Measurements from ENCODE around the gene TAF4B. TPM values are rescaled to one million over a fixed set of nuclear protein-coding genes. Genes with fewer than 3 reads are reported as not detected.

TAF4B gene
- total RNA-seq, 1 experiment from 2014 or later = 15.2 TPM

DNA sequence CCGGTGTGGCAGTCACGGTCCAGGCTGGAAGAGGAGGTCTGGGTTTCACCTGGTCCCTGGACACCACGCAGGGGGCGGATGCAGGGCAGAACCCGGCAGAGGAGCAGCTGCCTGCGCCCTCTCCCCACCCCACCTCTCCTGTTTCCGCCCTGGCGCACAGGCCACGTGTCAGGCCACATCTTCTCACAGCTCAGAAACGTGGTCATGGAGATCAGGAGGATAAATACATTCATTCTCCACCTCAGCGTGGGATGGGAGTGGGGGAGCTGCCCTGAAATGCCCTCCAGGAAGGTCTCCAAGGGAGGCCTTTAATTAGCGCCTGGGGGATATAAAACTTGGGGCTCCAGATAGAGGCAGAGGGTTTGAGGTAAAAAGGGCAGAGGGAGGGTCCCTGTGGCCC, 180.1 kb downstream of the TAF4B start:
- Mint-ChIP-seq H3K9me3 (no peaks in the 10 kb centered on the region), H3K4me3 (no peak overlapping the region), H3K4me1 (peaks cover 37% of the 10 kb centered on the region), H3K36me3 (no peaks in the 10 kb centered on the region), H3K27me3 (ENCODE audit: low read depth) (no peaks in the 10 kb centered on the region), H3K27ac (no peak overlapping the region)
- ChIA-PET CTCF (interaction anchor here (0.7 to 3.0 kb wide), 10 partner anchors 11 to 215 kb away, joined by 3 to 30 read pairs (median 7); partner anchors contain the start of gene KCTD1), POLR2A (interaction anchor here (0.6 to 1.6 kb wide), 2 partner anchors 13 to 141 kb away, joined by 3 to 4 read pairs; no protein-coding TSS in a partner anchor)
- ATAC-seq = no peak
- DNase-seq (ENCODE audit: low spot score) = no peak
- TF ChIP-seq, protein P1, sequence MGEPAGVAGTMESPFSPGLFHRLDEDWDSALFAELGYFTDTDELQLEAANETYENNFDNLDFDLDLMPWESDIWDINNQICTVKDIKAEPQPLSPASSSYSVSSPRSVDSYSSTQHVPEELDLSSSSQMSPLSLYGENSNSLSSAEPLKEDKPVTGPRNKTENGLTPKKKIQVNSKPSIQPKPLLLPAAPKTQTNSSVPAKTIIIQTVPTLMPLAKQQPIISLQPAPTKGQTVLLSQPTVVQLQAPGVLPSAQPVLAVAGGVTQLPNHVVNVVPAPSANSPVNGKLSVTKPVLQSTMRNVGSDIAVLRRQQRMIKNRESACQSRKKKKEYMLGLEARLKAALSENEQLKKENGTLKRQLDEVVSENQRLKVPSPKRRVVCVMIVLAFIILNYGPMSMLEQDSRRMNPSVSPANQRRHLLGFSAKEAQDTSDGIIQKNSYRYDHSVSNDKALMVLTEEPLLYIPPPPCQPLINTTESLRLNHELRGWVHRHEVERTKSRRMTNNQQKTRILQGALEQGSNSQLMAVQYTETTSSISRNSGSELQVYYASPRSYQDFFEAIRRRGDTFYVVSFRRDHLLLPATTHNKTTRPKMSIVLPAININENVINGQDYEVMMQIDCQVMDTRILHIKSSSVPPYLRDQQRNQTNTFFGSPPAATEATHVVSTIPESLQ (CRISPR knock-in tag; IDR thresholded peaks at IDR 0.05) = no peak
- TF ChIP-seq FOXP1 (CRISPR knock-in tag; IDR thresholded peaks at IDR 0.05; ENCODE audit: borderline replicate concordance) (no peak), TCF7 (CRISPR knock-in tag; IDR thresholded peaks at IDR 0.05; ENCODE audit: low read depth) (no peak), EMX1 (CRISPR knock-in tag; IDR thresholded peaks at IDR 0.05) (no peak), TEAD1 (CRISPR knock-in tag; IDR thresholded peaks at IDR 0.05) (no peak), NFYB (CRISPR knock-in tag; conservative IDR thresholded peaks at IDR 0.05; ENCODE audit: low read depth) (no peak), NFATC4 (CRISPR knock-in tag; IDR thresholded peaks at IDR 0.05) (no peak), ZNF423 (CRISPR knock-in tag; IDR thresholded peaks at IDR 0.05) (no peak), OVOL2 (CRISPR knock-in tag; IDR thresholded peaks at IDR 0.05; ENCODE audit: borderline replicate concordance) (no peak), ZNF232 (CRISPR knock-in tag; IDR thresholded peaks at IDR 0.05) (no peak), ZNF416 (CRISPR knock-in tag; IDR thresholded peaks at IDR 0.05) (no peak), FOXJ3 (CRISPR knock-in tag; IDR thresholded peaks at IDR 0.05; ENCODE audit: borderline replicate concordance) (no peak), SMAD3 (CRISPR knock-in tag; IDR thresholded peaks at IDR 0.05; ENCODE audit: borderline replicate concordance) (no peak)
- TF ChIP-seq, protein P2, sequence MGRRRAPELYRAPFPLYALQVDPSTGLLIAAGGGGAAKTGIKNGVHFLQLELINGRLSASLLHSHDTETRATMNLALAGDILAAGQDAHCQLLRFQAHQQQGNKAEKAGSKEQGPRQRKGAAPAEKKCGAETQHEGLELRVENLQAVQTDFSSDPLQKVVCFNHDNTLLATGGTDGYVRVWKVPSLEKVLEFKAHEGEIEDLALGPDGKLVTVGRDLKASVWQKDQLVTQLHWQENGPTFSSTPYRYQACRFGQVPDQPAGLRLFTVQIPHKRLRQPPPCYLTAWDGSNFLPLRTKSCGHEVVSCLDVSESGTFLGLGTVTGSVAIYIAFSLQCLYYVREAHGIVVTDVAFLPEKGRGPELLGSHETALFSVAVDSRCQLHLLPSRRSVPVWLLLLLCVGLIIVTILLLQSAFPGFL (CRISPR knock-in tag; IDR thresholded peaks at IDR 0.05; ENCODE audit: borderline replicate concordance) = no peak
- TF ChIP-seq, protein P3, sequence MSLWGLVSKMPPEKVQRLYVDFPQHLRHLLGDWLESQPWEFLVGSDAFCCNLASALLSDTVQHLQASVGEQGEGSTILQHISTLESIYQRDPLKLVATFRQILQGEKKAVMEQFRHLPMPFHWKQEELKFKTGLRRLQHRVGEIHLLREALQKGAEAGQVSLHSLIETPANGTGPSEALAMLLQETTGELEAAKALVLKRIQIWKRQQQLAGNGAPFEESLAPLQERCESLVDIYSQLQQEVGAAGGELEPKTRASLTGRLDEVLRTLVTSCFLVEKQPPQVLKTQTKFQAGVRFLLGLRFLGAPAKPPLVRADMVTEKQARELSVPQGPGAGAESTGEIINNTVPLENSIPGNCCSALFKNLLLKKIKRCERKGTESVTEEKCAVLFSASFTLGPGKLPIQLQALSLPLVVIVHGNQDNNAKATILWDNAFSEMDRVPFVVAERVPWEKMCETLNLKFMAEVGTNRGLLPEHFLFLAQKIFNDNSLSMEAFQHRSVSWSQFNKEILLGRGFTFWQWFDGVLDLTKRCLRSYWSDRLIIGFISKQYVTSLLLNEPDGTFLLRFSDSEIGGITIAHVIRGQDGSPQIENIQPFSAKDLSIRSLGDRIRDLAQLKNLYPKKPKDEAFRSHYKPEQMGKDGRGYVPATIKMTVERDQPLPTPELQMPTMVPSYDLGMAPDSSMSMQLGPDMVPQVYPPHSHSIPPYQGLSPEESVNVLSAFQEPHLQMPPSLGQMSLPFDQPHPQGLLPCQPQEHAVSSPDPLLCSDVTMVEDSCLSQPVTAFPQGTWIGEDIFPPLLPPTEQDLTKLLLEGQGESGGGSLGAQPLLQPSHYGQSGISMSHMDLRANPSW (CRISPR knock-in tag; conservative IDR thresholded peaks at IDR 0.05; ENCODE audit: low read depth) = no peak
- TF ChIP-seq, protein P4, sequence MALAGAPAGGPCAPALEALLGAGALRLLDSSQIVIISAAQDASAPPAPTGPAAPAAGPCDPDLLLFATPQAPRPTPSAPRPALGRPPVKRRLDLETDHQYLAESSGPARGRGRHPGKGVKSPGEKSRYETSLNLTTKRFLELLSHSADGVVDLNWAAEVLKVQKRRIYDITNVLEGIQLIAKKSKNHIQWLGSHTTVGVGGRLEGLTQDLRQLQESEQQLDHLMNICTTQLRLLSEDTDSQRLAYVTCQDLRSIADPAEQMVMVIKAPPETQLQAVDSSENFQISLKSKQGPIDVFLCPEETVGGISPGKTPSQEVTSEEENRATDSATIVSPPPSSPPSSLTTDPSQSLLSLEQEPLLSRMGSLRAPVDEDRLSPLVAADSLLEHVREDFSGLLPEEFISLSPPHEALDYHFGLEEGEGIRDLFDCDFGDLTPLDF (CRISPR knock-in tag; IDR thresholded peaks at IDR 0.05) = no peak
- TF ChIP-seq, protein P5, sequence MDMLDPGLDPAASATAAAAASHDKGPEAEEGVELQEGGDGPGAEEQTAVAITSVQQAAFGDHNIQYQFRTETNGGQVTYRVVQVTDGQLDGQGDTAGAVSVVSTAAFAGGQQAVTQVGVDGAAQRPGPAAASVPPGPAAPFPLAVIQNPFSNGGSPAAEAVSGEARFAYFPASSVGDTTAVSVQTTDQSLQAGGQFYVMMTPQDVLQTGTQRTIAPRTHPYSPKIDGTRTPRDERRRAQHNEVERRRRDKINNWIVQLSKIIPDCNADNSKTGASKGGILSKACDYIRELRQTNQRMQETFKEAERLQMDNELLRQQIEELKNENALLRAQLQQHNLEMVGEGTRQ (CRISPR knock-in tag; IDR thresholded peaks at IDR 0.05) = no peak
- TF ChIP-seq, protein P6, sequence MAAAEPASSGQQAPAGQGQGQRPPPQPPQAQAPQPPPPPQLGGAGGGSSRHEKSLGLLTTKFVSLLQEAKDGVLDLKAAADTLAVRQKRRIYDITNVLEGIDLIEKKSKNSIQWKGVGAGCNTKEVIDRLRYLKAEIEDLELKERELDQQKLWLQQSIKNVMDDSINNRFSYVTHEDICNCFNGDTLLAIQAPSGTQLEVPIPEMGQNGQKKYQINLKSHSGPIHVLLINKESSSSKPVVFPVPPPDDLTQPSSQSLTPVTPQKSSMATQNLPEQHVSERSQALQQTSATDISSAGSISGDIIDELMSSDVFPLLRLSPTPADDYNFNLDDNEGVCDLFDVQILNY (CRISPR knock-in tag; IDR thresholded peaks at IDR 0.05) = no peak

Data from WTC11 (cell line).